Measurements from ENCODE around the gene PRTN3.

- TF ChIP-seq POLR2A (IDR thresholded peaks at IDR 0.05; ENCODE audit: low read depth, low read length) (no peak), POLR2AphosphoS5 (IDR thresholded peaks at IDR 0.05; ENCODE audit: low read depth, low read length) (no peak)
These were observed 41.5 kb upstream of the PRTN3 start for GRCh38 chr19:799076-799881.

Data from GM12891 (cell line).